ENCODE results near the gene SIAH1. TPM values are rescaled to one million over a fixed set of nuclear protein-coding genes. Genes with fewer than 3 reads are reported as not detected.

SIAH1 gene
- total and polyA plus RNA-seq, 10 of the 15 experiments (the other 5 are each of a cell fraction or from before 2014, with no cell fraction given): 5.1 to 21.1 (median 13.9) TPM

DNA sequence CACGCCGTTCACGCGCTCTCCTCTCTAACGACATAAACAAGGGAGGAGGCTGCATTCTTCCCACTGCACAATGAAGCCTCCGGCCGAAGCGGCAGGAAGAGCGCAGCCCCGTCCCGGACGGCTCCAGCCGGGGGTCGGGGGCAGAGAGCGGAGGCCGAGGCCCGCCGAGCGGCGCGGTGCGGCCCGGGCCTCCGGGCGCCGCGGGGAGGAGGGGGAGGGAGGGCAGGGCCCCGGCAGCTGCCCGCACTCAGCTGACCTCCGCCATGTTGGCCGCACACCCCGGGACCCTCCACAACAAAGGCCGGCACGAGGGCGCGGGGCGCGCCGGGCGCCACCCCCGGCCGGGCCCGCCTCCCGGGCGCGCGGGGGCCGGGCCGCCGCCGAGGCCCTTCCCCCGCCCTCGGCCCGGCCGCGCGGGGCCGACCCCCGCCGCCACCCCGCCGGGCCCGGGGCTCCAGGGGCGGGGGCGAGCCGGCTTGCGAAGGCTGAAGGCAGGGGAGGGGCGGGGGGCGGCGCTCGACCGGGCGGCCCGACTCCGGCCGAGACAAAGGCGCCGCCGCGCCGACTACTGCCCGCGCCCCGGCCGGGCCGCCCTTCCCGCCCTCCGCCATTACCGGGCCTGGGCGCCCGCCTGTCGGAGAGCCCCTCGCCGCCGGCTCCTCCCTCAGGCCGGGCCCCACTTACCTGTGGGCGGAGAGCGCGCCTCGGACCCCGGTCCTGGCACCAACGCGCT lies 527 bp downstream of the SIAH1 start (continued):
- no peak for TF ChIP-seq ZNF687 (IDR thresholded peaks at IDR 0.05)
- TF ChIP-seq TCF3 (IDR thresholded peaks at IDR 0.05; ENCODE audit: borderline replicate concordance, insufficient read depth, low read depth, low read length): 0 out of 2 replicates have a peak, but pooled peaks have one; percentile 2

DNA sequence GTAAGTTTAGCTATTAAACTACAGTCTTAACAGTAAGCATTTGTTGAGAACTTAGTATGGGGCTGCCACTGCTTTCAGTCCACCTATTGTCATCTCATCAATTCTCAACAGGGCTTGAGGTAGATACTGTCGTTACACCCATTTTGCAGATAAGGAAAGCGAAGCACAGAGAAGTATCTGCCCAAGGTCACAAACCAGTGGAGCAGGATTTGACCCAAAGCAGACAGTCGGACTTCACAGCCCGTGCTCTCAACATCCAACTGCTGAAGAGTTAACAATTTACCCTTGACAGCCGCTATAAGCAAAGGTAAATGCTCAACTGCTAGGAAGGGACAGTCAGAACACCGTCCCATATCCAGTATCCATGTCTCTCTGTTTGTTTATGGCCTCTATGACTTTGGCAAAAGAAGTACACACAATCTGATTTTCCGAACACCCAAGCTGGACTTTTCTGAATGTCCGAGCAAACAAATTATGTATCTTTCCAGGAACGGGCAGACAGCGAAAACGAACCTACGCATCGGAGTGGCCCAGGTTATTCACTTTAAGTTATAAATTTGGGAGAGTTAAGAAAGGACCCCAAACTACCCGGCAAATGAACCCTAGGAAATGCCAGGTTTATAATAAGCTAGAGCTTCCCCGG lies 1.2 kb downstream of the SIAH1 start:
- ATAC-seq (peak; percentile 40), FAIRE-seq (peak; percentile 83), DNase-seq (ENCODE audit: low read depth, low spot score) (no peak)
- SMC1A ChIA-PET (ENCODE audit: uncharacterized antibody, unreplicated experiment): interaction anchor here (0.7 to 12.1 kb wide), 8 partner anchors 10 to 239 kb away, joined by 3 to 112 read pairs (median 4); no protein-coding TSS in a partner anchor
- peak overlapping the region; percentile 71 for H3K9ac ChIP-seq (ENCODE audit: control insufficient read depth, insufficient read depth, low read length)
- H4K20me1 ChIP-seq (ENCODE audit: control insufficient read depth, insufficient read depth): no peaks in the 10 kb centered on the region
- CTCF ChIA-PET: interaction anchor here (0.8 to 2.4 kb wide), 7 partner anchors 16 to 242 kb away, joined by 3 to 14 read pairs (median 5); no protein-coding TSS in a partner anchor
- H3K9me3 ChIP-seq (replicated peaks; ENCODE audit: control insufficient read depth, insufficient read depth, low read length): no peaks in the 10 kb centered on the region
- peak overlapping the region; percentile 93 for H3K4me3 ChIP-seq
- POLR2A ChIA-PET: interaction anchor here (0.6 to 1.5 kb wide), 10 partner anchors 10 to 65 kb away, joined by 3 to 9 read pairs (median 4); no protein-coding TSS in a partner anchor
- H3K79me2 ChIP-seq (ENCODE audit: control insufficient read depth, insufficient read depth, low read length): peaks cover 54% of the 10 kb centered on the region
- BruUV-seq (replicated peaks): TSS peak; percentile 75
- H3K27me3 ChIP-seq (replicated peaks in 1 of 2; ENCODE audit: control insufficient read depth in 2 of 2, insufficient read depth in 2 of 2, low read length in 1 of 2): no peaks in the 10 kb centered on the region
- intact Hi-C loops (cut with micrococcal nuclease; ENCODE audit: unreplicated experiment): loop anchor here (2.0 kb wide), 1 partner anchor 17 kb away; no protein-coding TSS in a partner anchor
- H3K36me3 ChIP-seq (ENCODE audit: control insufficient read depth in 2 of 2, insufficient read depth in 2 of 2, low read length in 1 of 2): no peaks in the 10 kb centered on the region
- peak overlapping the region; percentile 79 for H3K27ac ChIP-seq (ENCODE audit: control insufficient read depth, insufficient read depth)
- no peaks in the 10 kb centered on the region; the same call in 1 of the 2 replicates for H3K4me1 ChIP-seq (ENCODE audit: control insufficient read depth, insufficient read depth, low read length)
- no peak overlapping the region for H2AFZ ChIP-seq (ENCODE audit: control insufficient read depth, low read depth, low read length)
- WGBS (ENCODE audit: insufficient coverage, insufficient replicate concordance, low lambda C conversion rate, missing lambda C conversion rate): under 1% methylated on average over 15 of the region's 15 CpGs
- peak overlapping the region; percentile 73 for H3K4me2 ChIP-seq (ENCODE audit: control insufficient read depth, insufficient read depth)
- no peak for TF ChIP-seq NBN (IDR thresholded peaks at IDR 0.05)
- TF ChIP-seq, protein P1, sequence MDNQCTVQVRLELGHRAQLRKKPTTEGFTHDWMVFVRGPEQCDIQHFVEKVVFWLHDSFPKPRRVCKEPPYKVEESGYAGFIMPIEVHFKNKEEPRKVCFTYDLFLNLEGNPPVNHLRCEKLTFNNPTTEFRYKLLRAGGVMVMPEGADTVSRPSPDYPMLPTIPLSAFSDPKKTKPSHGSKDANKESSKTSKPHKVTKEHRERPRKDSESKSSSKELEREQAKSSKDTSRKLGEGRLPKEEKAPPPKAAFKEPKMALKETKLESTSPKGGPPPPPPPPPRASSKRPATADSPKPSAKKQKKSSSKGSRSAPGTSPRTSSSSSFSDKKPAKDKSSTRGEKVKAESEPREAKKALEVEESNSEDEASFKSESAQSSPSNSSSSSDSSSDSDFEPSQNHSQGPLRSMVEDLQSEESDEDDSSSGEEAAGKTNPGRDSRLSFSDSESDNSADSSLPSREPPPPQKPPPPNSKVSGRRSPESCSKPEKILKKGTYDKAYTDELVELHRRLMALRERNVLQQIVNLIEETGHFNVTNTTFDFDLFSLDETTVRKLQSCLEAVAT (IDR thresholded peaks at IDR 0.05): 0 out of 2 replicates have a peak, but pooled peaks have one; percentile 19
- peak; percentile 21; the same call in 1 of the 2 replicates for TF ChIP-seq SMARCA5 (IDR thresholded peaks at IDR 0.05)
- 0 out of 2 replicates have a peak, but pooled peaks have one; percentile 27 for TF ChIP-seq POLR2A (IDR thresholded peaks at IDR 0.05; ENCODE audit: low read depth, low read length)
- RAD21 ChIA-PET (ENCODE audit: unreplicated experiment): interaction anchor here (0.6 to 4.4 kb wide), 7 partner anchors 14 to 239 kb away, joined by 3 to 30 read pairs (median 4); no protein-coding TSS in a partner anchor
- in situ Hi-C loops (cut with MboI): no loop called here

Data from GM12878 (cell line).